Retinal pigment epithelial cell (primary cell): Measurements from ENCODE around the gene SCNN1A.

Experiments
- DNase-seq: peaks from one replicate; pipeline ENCODE4 v3.0.0-alpha.2; 2010; ENCODE audit warnings: low read depth
- H3K4me3 ChIP-seq: 2 replicates; pipeline ENCODE4 v1.5.1; 2011; ENCODE audit warnings: mild to moderate bottlenecking, low read length, control low read depth, moderate library complexity
- CTCF ChIP-seq: conservative IDR thresholded peaks from 2 replicates; pipeline ENCODE4 v1.5.1; 2011; ENCODE audit warnings: low read depth, low read length, control low read depth, inconsistent platforms

Gene SCNN1A

GRCh38 chr12:6416596-6416995 lies 41.2 kb upstream of the SCNN1A start:
- DNase-seq: no peak
- no peak overlapping the region for H3K4me3 ChIP-seq
- no peak for TF ChIP-seq CTCF

DNA sequence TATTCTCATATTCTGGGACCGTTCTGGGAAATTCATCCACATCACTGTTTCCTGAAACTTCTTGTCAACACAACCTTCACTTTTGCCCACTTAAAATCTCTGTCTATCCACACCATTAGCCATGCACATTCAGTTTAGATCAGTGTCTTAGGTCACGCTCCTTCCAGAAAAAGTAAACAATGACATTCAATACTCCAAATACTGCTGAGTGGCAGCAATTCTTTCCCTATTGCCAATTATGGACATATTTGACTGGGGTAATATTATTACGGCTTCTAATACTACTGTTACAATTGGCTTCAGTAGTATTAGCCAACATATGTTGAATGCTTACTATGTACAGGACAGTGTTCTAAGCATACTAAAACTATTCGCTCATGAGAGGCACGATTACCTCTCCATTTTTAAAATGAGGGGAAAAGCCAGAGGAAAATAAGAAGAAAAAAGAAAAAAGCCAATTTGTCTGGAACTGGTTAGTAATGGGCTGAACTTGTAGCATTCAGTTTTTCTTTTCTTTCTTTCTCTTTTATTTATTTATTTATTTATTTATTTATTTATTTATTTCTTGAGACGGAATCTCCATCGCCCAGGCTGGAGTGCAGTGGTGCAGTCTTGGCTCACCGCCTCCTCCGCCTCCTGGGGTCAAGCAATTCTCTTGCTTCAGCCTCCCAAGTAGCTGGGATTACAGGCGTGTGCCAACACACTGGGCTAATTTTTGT lies 32.0 kb upstream of the SCNN1A start:
- H3K4me3 ChIP-seq: no peak overlapping the region
- no peak for DNase-seq
- no peak for TF ChIP-seq CTCF

GRCh38 chr12:6405963-6406362 lies 30.6 kb upstream of the SCNN1A start:
- TF ChIP-seq CTCF: no peak

GRCh38 chr12:6404390-6404789 lies 29.0 kb upstream of the SCNN1A start:
- no peak for DNase-seq
- no peak for TF ChIP-seq CTCF

More at GRCh38 chr12:6405963-6406362, 30.6 kb upstream of the SCNN1A start:
- no peak for DNase-seq
- H3K4me3 ChIP-seq: no peak overlapping the region

GRCh38 chr12:6399884-6400644 lies 24.7 kb upstream of the SCNN1A start:
- no peak for TF ChIP-seq CTCF
- no peak for DNase-seq
- no peak overlapping the region for H3K4me3 ChIP-seq

More at GRCh38 chr12:6404390-6404789, 29.0 kb upstream of the SCNN1A start:
- no peak overlapping the region for H3K4me3 ChIP-seq

DNA sequence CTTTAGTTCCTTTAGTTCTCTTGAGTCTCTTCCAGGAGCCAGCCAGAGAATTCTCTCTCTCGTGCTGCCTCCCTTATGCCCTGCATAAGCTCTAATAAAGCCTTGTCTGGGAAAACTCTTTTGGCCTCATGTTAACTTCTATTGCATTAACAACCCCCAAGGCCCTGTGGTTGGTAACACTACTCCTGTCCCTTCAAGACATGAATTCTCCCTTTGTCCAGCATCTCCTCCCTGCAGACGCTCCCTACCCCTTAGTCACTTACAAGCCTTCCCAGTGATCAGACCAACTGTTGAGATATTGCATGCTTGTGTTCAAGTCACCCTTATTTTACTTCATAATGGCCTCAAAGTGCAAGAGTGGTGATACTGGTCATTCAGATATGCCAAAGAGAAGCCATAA lies 20.7 kb upstream of the SCNN1A start:
- H3K4me3 ChIP-seq: no peak overlapping the region
- TF ChIP-seq CTCF: no peak
- DNase-seq: no peak

DNA sequence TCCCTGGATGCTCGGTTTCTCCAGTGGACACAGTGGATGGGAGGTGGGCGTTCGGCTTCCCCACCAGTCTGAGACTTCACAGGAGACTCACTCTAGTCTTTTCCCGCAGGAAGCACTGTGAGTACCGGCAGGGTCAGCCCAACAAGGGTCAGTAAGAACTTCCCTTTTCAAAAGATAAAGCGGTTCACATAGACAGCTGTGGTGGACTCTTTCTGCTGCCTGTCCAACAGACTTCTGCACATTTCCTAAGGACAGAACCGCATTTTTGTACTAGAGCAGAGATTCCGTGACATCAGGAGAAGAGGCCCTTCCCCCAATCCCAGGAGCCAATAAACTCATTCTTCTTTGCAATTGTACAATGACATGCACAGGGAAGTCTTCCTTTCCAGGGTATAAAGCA lies 19.0 kb upstream of the SCNN1A start:
- no peak for TF ChIP-seq CTCF
- no peak for DNase-seq

More for the DNA sequence above, 19.0 kb upstream of the SCNN1A start:
- H3K4me3 ChIP-seq: no peak overlapping the region
